Measurements from ENCODE around the gene TMEM270. TPM values are rescaled to one million over a fixed set of nuclear protein-coding genes. Genes with fewer than 3 reads are reported as not detected.
A peak's percentile ranks its signal among the peaks of the same experiment; 100 is the strongest.

TMEM270 gene
- total RNA-seq, 1 experiment from 2014 or later: 0.28 TPM

- Mint-ChIP-seq H3K4me3 (no peak overlapping the region), H3K27ac (no peak overlapping the region), H3K4me1 (peaks cover 17% of the 10 kb centered on the region), H3K9me3 (peaks cover 7% of the 10 kb centered on the region), H3K36me3 (peaks cover 2% of the 10 kb centered on the region; the same call in 1 of the 2 replicates), H3K27me3 (ENCODE audit: low read depth) (peaks cover 19% of the 10 kb centered on the region)
- ATAC-seq (no peak), DNase-seq (ENCODE audit: low spot score) (no peak)
- ChIA-PET POLR2A (no interaction called here), CTCF (interaction anchor here (0.6 to 6.5 kb wide), 4 partner anchors 12 to 174 kb away, joined by 3 to 48 read pairs (median 4); no protein-coding TSS in a partner anchor)
- TF ChIP-seq, protein P1, sequence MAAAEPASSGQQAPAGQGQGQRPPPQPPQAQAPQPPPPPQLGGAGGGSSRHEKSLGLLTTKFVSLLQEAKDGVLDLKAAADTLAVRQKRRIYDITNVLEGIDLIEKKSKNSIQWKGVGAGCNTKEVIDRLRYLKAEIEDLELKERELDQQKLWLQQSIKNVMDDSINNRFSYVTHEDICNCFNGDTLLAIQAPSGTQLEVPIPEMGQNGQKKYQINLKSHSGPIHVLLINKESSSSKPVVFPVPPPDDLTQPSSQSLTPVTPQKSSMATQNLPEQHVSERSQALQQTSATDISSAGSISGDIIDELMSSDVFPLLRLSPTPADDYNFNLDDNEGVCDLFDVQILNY (CRISPR knock-in tag; IDR thresholded peaks at IDR 0.05): no peak
- TF ChIP-seq FOXK1 (CRISPR knock-in tag; IDR thresholded peaks at IDR 0.05) (no peak), ETV6 (CRISPR knock-in tag; IDR thresholded peaks at IDR 0.05) (no peak), NR3C1 (CRISPR knock-in tag; conservative IDR thresholded peaks at IDR 0.05; ENCODE audit: low read depth) (no peak)
- TF ChIP-seq, protein P2, sequence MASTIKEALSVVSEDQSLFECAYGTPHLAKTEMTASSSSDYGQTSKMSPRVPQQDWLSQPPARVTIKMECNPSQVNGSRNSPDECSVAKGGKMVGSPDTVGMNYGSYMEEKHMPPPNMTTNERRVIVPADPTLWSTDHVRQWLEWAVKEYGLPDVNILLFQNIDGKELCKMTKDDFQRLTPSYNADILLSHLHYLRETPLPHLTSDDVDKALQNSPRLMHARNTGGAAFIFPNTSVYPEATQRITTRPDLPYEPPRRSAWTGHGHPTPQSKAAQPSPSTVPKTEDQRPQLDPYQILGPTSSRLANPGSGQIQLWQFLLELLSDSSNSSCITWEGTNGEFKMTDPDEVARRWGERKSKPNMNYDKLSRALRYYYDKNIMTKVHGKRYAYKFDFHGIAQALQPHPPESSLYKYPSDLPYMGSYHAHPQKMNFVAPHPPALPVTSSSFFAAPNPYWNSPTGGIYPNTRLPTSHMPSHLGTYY (CRISPR knock-in tag; IDR thresholded peaks at IDR 0.05): no peak
- TF ChIP-seq, protein P3, sequence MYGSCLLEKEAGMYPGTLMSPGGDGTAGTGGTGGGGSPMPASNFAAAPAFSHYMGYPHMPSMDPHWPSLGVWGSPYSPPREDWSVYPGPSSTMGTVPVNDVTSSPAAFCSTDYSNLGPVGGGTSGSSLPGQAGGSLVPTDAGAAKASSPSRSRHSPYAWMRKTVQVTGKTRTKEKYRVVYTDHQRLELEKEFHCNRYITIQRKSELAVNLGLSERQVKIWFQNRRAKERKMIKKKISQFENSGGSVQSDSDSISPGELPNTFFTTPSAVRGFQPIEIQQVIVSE (CRISPR knock-in tag; IDR thresholded peaks at IDR 0.05; ENCODE audit: borderline replicate concordance): no peak
Measured at GRCh38 chr7:73852500-73852899, 8.5 kb upstream of the TMEM270 start.

DNA sequence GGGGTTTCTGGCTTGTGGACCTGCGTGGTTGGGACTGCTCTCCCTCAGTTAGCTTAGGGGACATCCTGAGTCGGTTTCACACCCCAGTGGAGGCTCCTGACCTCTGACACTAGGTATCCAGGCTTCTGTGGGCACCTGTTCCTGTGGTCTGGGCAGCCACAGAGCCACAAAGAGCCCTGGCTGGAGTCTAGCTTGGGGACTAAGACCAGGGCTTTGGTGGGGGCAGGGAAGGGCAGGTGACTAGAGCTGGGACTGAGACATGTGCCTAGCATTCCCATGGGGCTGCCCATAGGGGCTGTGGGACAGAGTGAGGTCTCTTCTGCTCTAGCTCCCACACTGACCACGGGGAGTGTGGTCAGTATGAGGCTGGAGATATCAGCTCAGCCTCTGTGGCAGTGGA is 4.0 kb upstream of the TMEM270 start:
- ChIA-PET POLR2A (no interaction called here), CTCF (interaction anchor here (0.9 to 6.5 kb wide), 7 partner anchors 15 to 250 kb away, joined by 3 to 48 read pairs (median 7); partner anchors contain the start of gene METTL27)
- Mint-ChIP-seq H3K9me3 (peaks cover 4% of the 10 kb centered on the region; the same call in 1 of the 2 replicates), H3K27me3 (ENCODE audit: low read depth) (peaks cover 24% of the 10 kb centered on the region), H3K4me1 (peaks cover 6% of the 10 kb centered on the region), H3K36me3 (no peaks in the 10 kb centered on the region), H3K27ac (no peak overlapping the region; the same call in 1 of the 2 replicates), H3K4me3 (no peak overlapping the region)
- no peak for DNase-seq (ENCODE audit: low spot score)
- TF ChIP-seq ZNF232 (CRISPR knock-in tag; IDR thresholded peaks at IDR 0.05): no peak
- TF ChIP-seq MYBL2 (CRISPR knock-in tag; IDR thresholded peaks at IDR 0.05): no peak
- TF ChIP-seq OVOL2 (CRISPR knock-in tag; IDR thresholded peaks at IDR 0.05; ENCODE audit: borderline replicate concordance): no peak
- no peak for ATAC-seq

DNA sequence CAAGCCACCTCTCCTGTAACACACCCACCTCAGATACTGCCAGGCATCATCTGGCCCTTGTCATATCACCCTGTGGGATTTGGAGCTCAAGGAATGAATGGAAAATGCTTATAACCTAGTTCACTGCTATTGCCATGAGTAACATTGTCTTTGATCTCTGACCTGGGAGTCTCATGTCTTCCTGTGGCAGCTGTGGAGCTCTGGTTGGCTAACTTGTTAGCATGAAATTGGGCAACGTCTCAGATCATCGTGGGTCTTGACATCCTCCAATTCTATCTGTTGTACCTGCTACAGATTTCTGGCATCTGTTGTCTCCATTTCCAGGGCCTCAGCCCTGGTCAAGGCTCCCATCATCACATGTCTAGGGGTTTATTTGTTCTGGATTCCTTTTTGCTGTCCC is 2.2 kb upstream of the TMEM270 start:
- no peak for ATAC-seq
- ChIA-PET CTCF (no interaction called here), POLR2A (no interaction called here)
- Mint-ChIP-seq H3K9me3 (peaks cover 4% of the 10 kb centered on the region; the same call in 1 of the 2 replicates), H3K4me1 (peaks cover 2% of the 10 kb centered on the region; the same call in 1 of the 2 replicates), H3K27ac (0 out of 2 replicates have a peak overlapping the region, but pooled peaks have one; percentile 49), H3K4me3 (no peak overlapping the region), H3K27me3 (ENCODE audit: low read depth) (peaks cover 21% of the 10 kb centered on the region), H3K36me3 (no peaks in the 10 kb centered on the region)
- TF ChIP-seq, protein P4, sequence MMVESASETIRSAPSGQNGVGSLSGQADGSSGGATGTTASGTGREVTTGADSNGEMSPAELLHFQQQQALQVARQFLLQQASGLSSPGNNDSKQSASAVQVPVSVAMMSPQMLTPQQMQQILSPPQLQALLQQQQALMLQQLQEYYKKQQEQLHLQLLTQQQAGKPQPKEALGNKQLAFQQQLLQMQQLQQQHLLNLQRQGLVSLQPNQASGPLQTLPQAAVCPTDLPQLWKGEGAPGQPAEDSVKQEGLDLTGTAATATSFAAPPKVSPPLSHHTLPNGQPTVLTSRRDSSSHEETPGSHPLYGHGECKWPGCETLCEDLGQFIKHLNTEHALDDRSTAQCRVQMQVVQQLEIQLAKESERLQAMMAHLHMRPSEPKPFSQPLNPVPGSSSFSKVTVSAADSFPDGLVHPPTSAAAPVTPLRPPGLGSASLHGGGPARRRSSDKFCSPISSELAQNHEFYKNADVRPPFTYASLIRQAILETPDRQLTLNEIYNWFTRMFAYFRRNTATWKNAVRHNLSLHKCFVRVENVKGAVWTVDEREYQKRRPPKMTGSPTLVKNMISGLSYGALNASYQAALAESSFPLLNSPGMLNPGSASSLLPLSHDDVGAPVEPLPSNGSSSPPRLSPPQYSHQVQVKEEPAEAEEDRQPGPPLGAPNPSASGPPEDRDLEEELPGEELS (CRISPR knock-in tag; IDR thresholded peaks at IDR 0.05): no peak
- no peak for TF ChIP-seq SMAD3 (CRISPR knock-in tag; IDR thresholded peaks at IDR 0.05; ENCODE audit: borderline replicate concordance)
- no peak for TF ChIP-seq IRF2 (CRISPR knock-in tag; IDR thresholded peaks at IDR 0.05; ENCODE audit: borderline replicate concordance, low read depth)
- no peak for TF ChIP-seq NR2C2 (CRISPR knock-in tag; IDR thresholded peaks at IDR 0.05)
- no peak for TF ChIP-seq OVOL2 (CRISPR knock-in tag; IDR thresholded peaks at IDR 0.05; ENCODE audit: borderline replicate concordance)
- TF ChIP-seq, protein P5, sequence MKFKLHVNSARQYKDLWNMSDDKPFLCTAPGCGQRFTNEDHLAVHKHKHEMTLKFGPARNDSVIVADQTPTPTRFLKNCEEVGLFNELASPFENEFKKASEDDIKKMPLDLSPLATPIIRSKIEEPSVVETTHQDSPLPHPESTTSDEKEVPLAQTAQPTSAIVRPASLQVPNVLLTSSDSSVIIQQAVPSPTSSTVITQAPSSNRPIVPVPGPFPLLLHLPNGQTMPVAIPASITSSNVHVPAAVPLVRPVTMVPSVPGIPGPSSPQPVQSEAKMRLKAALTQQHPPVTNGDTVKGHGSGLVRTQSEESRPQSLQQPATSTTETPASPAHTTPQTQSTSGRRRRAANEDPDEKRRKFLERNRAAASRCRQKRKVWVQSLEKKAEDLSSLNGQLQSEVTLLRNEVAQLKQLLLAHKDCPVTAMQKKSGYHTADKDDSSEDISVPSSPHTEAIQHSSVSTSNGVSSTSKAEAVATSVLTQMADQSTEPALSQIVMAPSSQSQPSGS (CRISPR knock-in tag; IDR thresholded peaks at IDR 0.05; ENCODE audit: borderline replicate concordance, low read depth): no peak
- TF ChIP-seq, protein P6, sequence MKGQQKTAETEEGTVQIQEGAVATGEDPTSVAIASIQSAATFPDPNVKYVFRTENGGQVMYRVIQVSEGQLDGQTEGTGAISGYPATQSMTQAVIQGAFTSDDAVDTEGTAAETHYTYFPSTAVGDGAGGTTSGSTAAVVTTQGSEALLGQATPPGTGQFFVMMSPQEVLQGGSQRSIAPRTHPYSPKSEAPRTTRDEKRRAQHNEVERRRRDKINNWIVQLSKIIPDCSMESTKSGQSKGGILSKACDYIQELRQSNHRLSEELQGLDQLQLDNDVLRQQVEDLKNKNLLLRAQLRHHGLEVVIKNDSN (CRISPR knock-in tag; IDR thresholded peaks at IDR 0.05): no peak
- no peak for TF ChIP-seq ZNF263 (CRISPR knock-in tag; IDR thresholded peaks at IDR 0.05; ENCODE audit: low read depth)
- no peak for TF ChIP-seq SOX15 (CRISPR knock-in tag; IDR thresholded peaks at IDR 0.05)
- no peak for TF ChIP-seq ATF6 (CRISPR knock-in tag; IDR thresholded peaks at IDR 0.05)
- no peak for TF ChIP-seq TP53 (CRISPR knock-in tag; IDR thresholded peaks at IDR 0.05)
- no peak for DNase-seq (ENCODE audit: low spot score)

Data from WTC11 (cell line).